WTC11 (cell line): ENCODE data around the gene NELFA. TPM values are rescaled to one million over a fixed set of nuclear protein-coding genes. Genes with fewer than 3 reads are reported as not detected.

Experiments used
- ATAC-seq: fragments of 200-7000 bp; cut with Tn5 transposase; 2 replicates; pipeline ENCODE4 v1.10.0; 2021; ENCODE audit warnings: mild to moderate bottlenecking, moderate library complexity
- CTCF ChIA-PET: fragments of 300-600 bp; sonication (Branson Sonifier 250); formaldehyde crosslinking; loops from one replicate; lab custom pipeline; 2021; ENCODE audit warnings: antibody characterized with exemption; lab: Charles Lee
- POLR2A ChIA-PET: fragments of 350-600 bp; sonication (Branson Sonifier 250); formaldehyde crosslinking; loops from one replicate; lab custom pipeline; 2021; ENCODE audit warnings: antibody characterized with exemption; lab: Charles Lee
- DNase-seq: peaks from one replicate; pipeline ENCODE4 v3.0.0; 2021; ENCODE audit warnings: low spot score
- H3K27ac Mint-ChIP-seq: 2 replicates; pipeline ENCODE4 v1.8.0; 2021; ENCODE audit warnings: mixed read lengths
- H3K27me3 Mint-ChIP-seq: 2 replicates; pipeline ENCODE4 v1.8.0; 2021; ENCODE audit warnings: low read depth, mild to moderate bottlenecking, moderate library complexity, mixed read lengths
- H3K36me3 Mint-ChIP-seq: 2 replicates; pipeline ENCODE4 v1.8.0; 2021; ENCODE audit warnings: mixed read lengths
- H3K4me1 Mint-ChIP-seq: 2 replicates; pipeline ENCODE4 v1.8.0; 2022; ENCODE audit warnings: mixed read lengths
- H3K4me3 Mint-ChIP-seq: 2 replicates; pipeline ENCODE4 v1.8.0; 2021; ENCODE audit warnings: mild to moderate bottlenecking, moderate library complexity, mixed read lengths
- H3K9me3 Mint-ChIP-seq: 2 replicates; pipeline ENCODE4 v1.8.0; 2021; ENCODE audit warnings: mixed read lengths
- CREB1 ChIP-seq: sonication (generic); formaldehyde crosslinking; IDR thresholded peaks from 2 replicates; pipeline ENCODE4 v1.8.0; 2023; ENCODE audit warnings: mild to moderate bottlenecking, missing genetic modification reagents
- CREM ChIP-seq: sonication (generic); formaldehyde crosslinking; IDR thresholded peaks from 2 replicates; pipeline ENCODE4 v1.8.1; 2022; ENCODE audit warnings: mild to moderate bottlenecking, missing genetic modification reagents, moderate library complexity
- CTCF ChIP-seq: fragments of 200-600 bp; IDR thresholded peaks from 2 replicates; pipeline ENCODE4 v1.8.0; 2022; ENCODE audit warnings: antibody characterized with exemption
- EMX1 ChIP-seq: fragments of 250-450 bp; sonication (Bioruptor Pico); IDR thresholded peaks from 2 replicates; pipeline ENCODE4 v1.8.0; 2021; ENCODE audit warnings: mild to moderate bottlenecking
- ESRRA ChIP-seq: sonication (generic); formaldehyde crosslinking; IDR thresholded peaks from 2 replicates; pipeline ENCODE4 v1.8.1; 2022; ENCODE audit warnings: mild to moderate bottlenecking, missing genetic modification reagents, borderline replicate concordance
- FOXJ3 ChIP-seq: sonication (generic); formaldehyde crosslinking; IDR thresholded peaks from 2 replicates; pipeline ENCODE4 v1.9.0; 2021; ENCODE audit warnings: missing genetic modification reagents, mild to moderate bottlenecking, borderline replicate concordance
- FOXP4 ChIP-seq: sonication (generic); formaldehyde crosslinking; IDR thresholded peaks from 2 replicates; pipeline ENCODE4 v1.8.0; 2022; ENCODE audit warnings: mild to moderate bottlenecking, missing genetic modification reagents
- IRF1 ChIP-seq: sonication (generic); formaldehyde crosslinking; IDR thresholded peaks from 2 replicates; pipeline ENCODE4 v1.8.0; 2023; ENCODE audit warnings: missing genetic modification reagents
- JAZF1 ChIP-seq: fragments of 250-450 bp; sonication (Bioruptor Pico); IDR thresholded peaks from 2 replicates; pipeline ENCODE4 v1.9.0; 2021; ENCODE audit warnings: moderate library complexity, mild to moderate bottlenecking, inconsistent platforms
- JUN ChIP-seq: sonication (generic); formaldehyde crosslinking; IDR thresholded peaks from 2 replicates; pipeline ENCODE4 v1.8.0; 2023; ENCODE audit warnings: mild to moderate bottlenecking, missing genetic modification reagents
- MLX ChIP-seq: sonication (generic); formaldehyde crosslinking; IDR thresholded peaks from 2 replicates; pipeline ENCODE4 v1.8.1; 2023; ENCODE audit warnings: mild to moderate bottlenecking, missing genetic modification reagents, moderate library complexity
- NR2C2 ChIP-seq: sonication (generic); formaldehyde crosslinking; IDR thresholded peaks from 2 replicates; pipeline ENCODE4 v1.8.0; 2022; ENCODE audit warnings: mild to moderate bottlenecking, missing genetic modification reagents
- NR3C1 ChIP-seq: sonication (generic); formaldehyde crosslinking; conservative IDR thresholded peaks from 2 replicates; pipeline ENCODE4 v1.8.1; 2023; ENCODE audit warnings: low read depth, mild to moderate bottlenecking, missing genetic modification reagents
- OVOL2 ChIP-seq: fragments of 250-450 bp; sonication (Bioruptor Pico); IDR thresholded peaks from 2 replicates; pipeline ENCODE4 v1.9.0; 2021; ENCODE audit warnings: mild to moderate bottlenecking, borderline replicate concordance
- PREB ChIP-seq: sonication (generic); formaldehyde crosslinking; IDR thresholded peaks from 2 replicates; pipeline ENCODE4 v1.8.1; 2022; ENCODE audit warnings: mild to moderate bottlenecking, missing genetic modification reagents, moderate library complexity, borderline replicate concordance
- SP1 ChIP-seq: sonication (generic); formaldehyde crosslinking; conservative IDR thresholded peaks from 2 replicates; pipeline ENCODE4 v1.8.1; 2022; ENCODE audit warnings: missing genetic modification reagents
- USF2 ChIP-seq: sonication (generic); formaldehyde crosslinking; IDR thresholded peaks from 2 replicates; pipeline ENCODE4 v1.8.1; 2023; ENCODE audit warnings: mild to moderate bottlenecking, missing genetic modification reagents, moderate library complexity
- ZMAT4 ChIP-seq: fragments of 250-450 bp; sonication (Bioruptor Pico); IDR thresholded peaks from 2 replicates; pipeline ENCODE4 v1.9.0; 2021; ENCODE audit warnings: mild to moderate bottlenecking
- ZNF219 ChIP-seq: sonication (generic); formaldehyde crosslinking; IDR thresholded peaks from 2 replicates; pipeline ENCODE4 v1.8.0; 2023; ENCODE audit warnings: missing genetic modification reagents, mild to moderate bottlenecking, borderline replicate concordance
- ZNF317 ChIP-seq: sonication (generic); formaldehyde crosslinking; IDR thresholded peaks from 2 replicates; pipeline ENCODE4 v1.8.1; 2023; ENCODE audit warnings: low read depth, mild to moderate bottlenecking, moderate library complexity, missing genetic modification reagents, borderline replicate concordance
- ZNF396 ChIP-seq: fragments of 250-450 bp; sonication (Bioruptor Pico); IDR thresholded peaks from 2 replicates; pipeline ENCODE4 v1.8.0; 2021; ENCODE audit warnings: mild to moderate bottlenecking, moderate library complexity, borderline replicate concordance
- ZNF416 ChIP-seq: fragments of 250-450 bp; sonication (Bioruptor Pico); IDR thresholded peaks from 2 replicates; pipeline ENCODE4 v1.9.0; 2021; ENCODE audit warnings: mild to moderate bottlenecking, inconsistent platforms
- ZNF423 ChIP-seq: fragments of 250-450 bp; sonication (Bioruptor Pico); IDR thresholded peaks from 2 replicates; pipeline ENCODE4 v2.1.2; 2022; ENCODE audit warnings: mild to moderate bottlenecking, moderate library complexity
- ZSCAN18 ChIP-seq: fragments of 250-450 bp; sonication (Bioruptor Pico); IDR thresholded peaks from 2 replicates; pipeline ENCODE4 v2.1.2; 2022; ENCODE audit warnings: mild to moderate bottlenecking, moderate library complexity
- total RNA-seq: library from RNA; stranded (reverse); gene quantifications from 3 replicates; pipeline ENCODE4 v1.2.3, GENCODE V29; 2021

NELFA gene
- total RNA-seq, 1 experiment from 2014 or later: 72.6 TPM

- no peak for TF ChIP-seq FOXJ3
- TF ChIP-seq OVOL2 (CRISPR knock-in tag): no peak
- TF ChIP-seq USF2 (CRISPR knock-in tag): no peak
- TF ChIP-seq PREB (CRISPR knock-in tag): no peak
- no peak for TF ChIP-seq EMX1 (CRISPR knock-in tag)
- TF ChIP-seq ZMAT4: no peak
- no peak for TF ChIP-seq MLX (CRISPR knock-in tag)
- TF ChIP-seq JUN: no peak
- TF ChIP-seq JAZF1: no peak
- no peak for TF ChIP-seq NR2C2 (CRISPR knock-in tag)
- TF ChIP-seq CTCF: no peak
- TF ChIP-seq CREB1 (CRISPR knock-in tag): no peak
- TF ChIP-seq NR3C1 (CRISPR knock-in tag): no peak
- TF ChIP-seq SP1: no peak
- TF ChIP-seq ZSCAN18 (CRISPR knock-in tag): no peak
- TF ChIP-seq ZNF219 (CRISPR knock-in tag): no peak
- no peak for TF ChIP-seq ESRRA (CRISPR knock-in tag)
- POLR2A ChIA-PET: no interaction called here
- H3K4me1 Mint-ChIP-seq: peaks cover 4% of the 10 kb centered on the region
- 0 out of 2 replicates have a peak overlapping the region, but pooled peaks have one; percentile 21 for H3K27ac Mint-ChIP-seq
- H3K36me3 Mint-ChIP-seq: peaks cover 26% of the 10 kb centered on the region
- CTCF ChIA-PET: no interaction called here
- ATAC-seq (no peak), DNase-seq (no peak)
- no peak overlapping the region for H3K4me3 Mint-ChIP-seq
- no peaks in the 10 kb centered on the region for H3K27me3 Mint-ChIP-seq
- H3K9me3 Mint-ChIP-seq: no peaks in the 10 kb centered on the region
Observed at GRCh38 chr4:1968686-1969295, 40.0 kb downstream of the NELFA start.

- POLR2A ChIA-PET: no interaction called here
- peaks cover 4% of the 10 kb centered on the region for H3K4me1 Mint-ChIP-seq
- no peak for ATAC-seq
- DNase-seq: no peak
- H3K36me3 Mint-ChIP-seq: peaks cover 18% of the 10 kb centered on the region
- H3K4me3 Mint-ChIP-seq: no peak overlapping the region
- CTCF ChIA-PET: no interaction called here
- no peaks in the 10 kb centered on the region for H3K27me3 Mint-ChIP-seq
- no peak overlapping the region for H3K27ac Mint-ChIP-seq
- no peaks in the 10 kb centered on the region for H3K9me3 Mint-ChIP-seq
- TF ChIP-seq ZMAT4 (no peak), ZNF416 (CRISPR knock-in tag) (no peak), JUN (no peak), ZNF317 (CRISPR knock-in tag) (no peak), ZNF423 (CRISPR knock-in tag) (no peak), SP1 (no peak), CREM (CRISPR knock-in tag) (no peak), ZNF396 (CRISPR knock-in tag) (no peak), NR2C2 (CRISPR knock-in tag) (no peak), IRF1 (CRISPR knock-in tag) (no peak), FOXP4 (CRISPR knock-in tag) (no peak)
Observed at GRCh38 chr4:1967512-1968149, 41.1 kb downstream of the NELFA start.
